KMS-11 (cell line): Measurements from ENCODE around the gene DCBLD1.

Source experiments
- H2AFZ ChIP-seq: fragments of 200-600 bp; sonication (generic); 2 replicates; pipeline ENCODE4 v1.6.1; 2016; ENCODE audit warnings: antibody characterized with exemption, mixed run types, low read depth
- H3K27ac ChIP-seq: fragments of 200-600 bp; sonication (generic); 2 replicates; pipeline ENCODE4 v1.6.1; 2016; ENCODE audit warnings: mild to moderate bottlenecking, mixed run types
- H3K27me3 ChIP-seq: fragments of 200-600 bp; sonication (generic); 2 replicates; pipeline ENCODE4 v1.6.1; 2017; ENCODE audit warnings: mild to moderate bottlenecking, low read depth, mixed run types, moderate library complexity; ENCODE audit not compliant: insufficient read depth
- H3K36me3 ChIP-seq: fragments of 200-600 bp; sonication (generic); 2 replicates; pipeline ENCODE4 v1.6.1; 2017; ENCODE audit warnings: mild to moderate bottlenecking, mixed run types; ENCODE audit not compliant: insufficient read depth
- H3K4me1 ChIP-seq: fragments of 200-600 bp; sonication (generic); 2 replicates; pipeline ENCODE4 v1.6.1; 2016; ENCODE audit warnings: mild to moderate bottlenecking, low read depth, mixed run types; ENCODE audit not compliant: poor library complexity, severe bottlenecking
- H3K4me2 ChIP-seq: fragments of 200-600 bp; sonication (generic); 2 replicates; pipeline ENCODE4 v1.7.0; 2016; ENCODE audit warnings: mild to moderate bottlenecking, mixed run types
- H3K4me3 ChIP-seq: fragments of 200-600 bp; sonication (generic); IDR thresholded peaks from 2 replicates; pipeline ENCODE4 v1.6.1; 2017; ENCODE audit warnings: low read depth, low read length, mixed read lengths; ENCODE audit not compliant: insufficient read depth
- H3K79me2 ChIP-seq: fragments of 200-600 bp; sonication (generic); 2 replicates; pipeline ENCODE4 v1.6.1; 2016; ENCODE audit warnings: low read depth, mixed run types; ENCODE audit not compliant: insufficient read depth
- H3K9ac ChIP-seq: fragments of 200-600 bp; sonication (generic); 2 replicates; pipeline ENCODE4 v1.6.1; 2016; ENCODE audit warnings: mild to moderate bottlenecking, mixed run types
- H4K20me1 ChIP-seq: fragments of 200-600 bp; sonication (generic); 2 replicates; pipeline ENCODE4 v1.6.1; 2016; ENCODE audit warnings: mild to moderate bottlenecking, mixed run types; ENCODE audit not compliant: insufficient read depth
- CTCF ChIP-seq: fragments of 200-600 bp; sonication (generic); conservative IDR thresholded peaks from 2 replicates; pipeline ENCODE4 v1.6.1; 2017; ENCODE audit warnings: low read depth, mild to moderate bottlenecking, antibody characterized with exemption, low read length, moderate library complexity, mixed read lengths

Gene DCBLD1

GRCh38 chr6:117469356-117469755 is 13.1 kb upstream of the DCBLD1 start:
- no peak for TF ChIP-seq CTCF
- Histone ChIP-seq H4K20me1 (no peaks in the 10 kb centered on the region), H3K4me3 (no peak overlapping the region), H3K36me3 (no peaks in the 10 kb centered on the region), H3K27me3 (no peaks in the 10 kb centered on the region), H2AFZ (no peak overlapping the region), H3K27ac (no peak overlapping the region), H3K4me2 (no peak overlapping the region), H3K9ac (no peak overlapping the region), H3K79me2 (no peaks in the 10 kb centered on the region), H3K4me1 (no peaks in the 10 kb centered on the region)

GRCh38 chr6:117469791-117470190 is 12.7 kb upstream of the DCBLD1 start:
- no peaks in the 10 kb centered on the region for H3K36me3 ChIP-seq
- no peak overlapping the region for H3K9ac ChIP-seq
- no peaks in the 10 kb centered on the region for H4K20me1 ChIP-seq
- no peak overlapping the region for H2AFZ ChIP-seq
- H3K79me2 ChIP-seq = no peaks in the 10 kb centered on the region
- TF ChIP-seq CTCF = no peak
- H3K27ac ChIP-seq = no peak overlapping the region
- H3K4me1 ChIP-seq = no peaks in the 10 kb centered on the region
- no peak overlapping the region for H3K4me3 ChIP-seq
- no peaks in the 10 kb centered on the region for H3K27me3 ChIP-seq
- H3K4me2 ChIP-seq = no peak overlapping the region

DNA sequence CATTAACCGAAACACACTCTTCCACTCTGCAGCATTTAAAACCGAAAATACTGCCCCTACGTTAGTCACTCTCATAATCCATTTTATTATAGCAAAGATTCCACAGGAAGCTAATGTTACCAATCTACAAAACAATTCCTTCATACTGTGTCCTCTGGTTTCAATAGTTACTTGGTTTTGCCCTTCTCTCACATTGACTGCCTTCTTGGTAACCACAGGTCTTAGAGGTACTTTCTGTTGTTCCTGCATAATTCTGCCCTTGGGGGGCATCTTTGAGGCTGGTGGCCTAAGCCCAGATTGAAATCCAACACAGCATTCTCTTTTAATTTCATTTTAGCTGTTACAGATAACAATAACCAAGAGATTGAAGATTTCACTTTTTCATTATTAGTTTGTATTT is 9.8 kb upstream of the DCBLD1 start:
- TF ChIP-seq CTCF = no peak
- Histone ChIP-seq H4K20me1 (no peaks in the 10 kb centered on the region), H3K4me3 (no peak overlapping the region), H3K9ac (no peak overlapping the region), H3K27me3 (no peaks in the 10 kb centered on the region), H3K27ac (no peak overlapping the region), H3K36me3 (no peaks in the 10 kb centered on the region), H3K4me1 (no peaks in the 10 kb centered on the region), H2AFZ (no peak overlapping the region), H3K4me2 (no peak overlapping the region), H3K79me2 (no peaks in the 10 kb centered on the region)

GRCh38 chr6:117473401-117473800 is 9.1 kb upstream of the DCBLD1 start:
- Histone ChIP-seq H3K27ac (no peak overlapping the region), H2AFZ (no peak overlapping the region), H3K79me2 (no peaks in the 10 kb centered on the region), H3K4me1 (no peaks in the 10 kb centered on the region), H3K9ac (no peak overlapping the region), H3K4me2 (no peak overlapping the region), H3K36me3 (no peaks in the 10 kb centered on the region), H3K27me3 (no peaks in the 10 kb centered on the region), H3K4me3 (no peak overlapping the region), H4K20me1 (no peaks in the 10 kb centered on the region)
- TF ChIP-seq CTCF = no peak
